Loucy (cell line): ENCODE data around the gene SDK2.

Experiments used
- H2AFZ ChIP-seq: fragments of 200-600 bp; sonication (generic); 2 replicates; pipeline ENCODE4 v1.6.0; 2016; ENCODE audit warnings: antibody characterized with exemption, mild to moderate bottlenecking, low read length, moderate library complexity
- H3F3A ChIP-seq: fragments of 200-600 bp; 2 replicates; pipeline ENCODE4 v1.6.0; 2016; ENCODE audit warnings: antibody characterized with exemption, low read depth, mild to moderate bottlenecking
- H3K27me3 ChIP-seq: fragments of 200-600 bp; sonication (generic); 2 replicates; pipeline ENCODE4 v1.6.1; 2014; ENCODE audit warnings: low read length, mild to moderate bottlenecking; ENCODE audit not compliant: insufficient read depth, poor library complexity, severe bottlenecking
- H3K36me3 ChIP-seq: fragments of 200-600 bp; sonication (generic); 2 replicates; pipeline ENCODE4 v1.6.1; 2016; ENCODE audit warnings: low read length; ENCODE audit not compliant: insufficient read depth
- H3K4me1 ChIP-seq: fragments of 200-600 bp; sonication (generic); 2 replicates; pipeline ENCODE4 v1.5.1; 2014; ENCODE audit warnings: low read length, mild to moderate bottlenecking; ENCODE audit not compliant: insufficient read depth, poor library complexity, severe bottlenecking
- H3K4me2 ChIP-seq: fragments of 200-600 bp; sonication (generic); 2 replicates; pipeline ENCODE4 v1.6.0; 2014; ENCODE audit warnings: antibody characterized with exemption, low read length, low read depth, mild to moderate bottlenecking; ENCODE audit not compliant: poor library complexity, severe bottlenecking
- H3K4me3 ChIP-seq: fragments of 200-600 bp; sonication (generic); 2 replicates; pipeline ENCODE4 v1.5.1; 2014; ENCODE audit warnings: low read length, mild to moderate bottlenecking, mixed read lengths; ENCODE audit not compliant: poor library complexity, severe bottlenecking
- H3K79me2 ChIP-seq: fragments of 200-600 bp; sonication (generic); 2 replicates; pipeline ENCODE4 v1.6.1; 2014; ENCODE audit warnings: low read length; ENCODE audit not compliant: insufficient read depth
- H3K9ac ChIP-seq: fragments of 200-600 bp; sonication (generic); 2 replicates; pipeline ENCODE4 v1.6.0; 2014; ENCODE audit warnings: mild to moderate bottlenecking, low read depth, low read length, moderate library complexity; ENCODE audit not compliant: poor library complexity, severe bottlenecking
- H3K9me2 ChIP-seq: fragments of 200-600 bp; sonication (generic); replicated peaks from 2 replicates; pipeline ENCODE4 v1.6.1; 2016; ENCODE audit warnings: low read depth, low read length, mixed read lengths
- H3K9me3 ChIP-seq: fragments of 200-600 bp; sonication (generic); 2 replicates; pipeline ENCODE4 v1.6.1; 2014; ENCODE audit warnings: mild to moderate bottlenecking, antibody characterized with exemption, low read length, low read depth; ENCODE audit not compliant: insufficient read depth
- H4K20me1 ChIP-seq: fragments of 200-600 bp; sonication (generic); 2 replicates; pipeline ENCODE4 v1.6.0; 2014; ENCODE audit warnings: antibody characterized with exemption, low read length, mild to moderate bottlenecking; ENCODE audit not compliant: insufficient read depth, poor library complexity, severe bottlenecking
- CTCF ChIP-seq: fragments of 200-600 bp; sonication (generic); conservative IDR thresholded peaks from 2 replicates; pipeline ENCODE4 v1.5.1; 2014; ENCODE audit warnings: mild to moderate bottlenecking, antibody characterized with exemption, low read length
- EZH2phosphoT487 ChIP-seq: fragments of 200-600 bp; IDR thresholded peaks from 2 replicates; pipeline ENCODE4 v1.6.1; 2018; ENCODE audit warnings: antibody characterized with exemption, mild to moderate bottlenecking, moderate library complexity, borderline replicate concordance

Gene SDK2

DNA sequence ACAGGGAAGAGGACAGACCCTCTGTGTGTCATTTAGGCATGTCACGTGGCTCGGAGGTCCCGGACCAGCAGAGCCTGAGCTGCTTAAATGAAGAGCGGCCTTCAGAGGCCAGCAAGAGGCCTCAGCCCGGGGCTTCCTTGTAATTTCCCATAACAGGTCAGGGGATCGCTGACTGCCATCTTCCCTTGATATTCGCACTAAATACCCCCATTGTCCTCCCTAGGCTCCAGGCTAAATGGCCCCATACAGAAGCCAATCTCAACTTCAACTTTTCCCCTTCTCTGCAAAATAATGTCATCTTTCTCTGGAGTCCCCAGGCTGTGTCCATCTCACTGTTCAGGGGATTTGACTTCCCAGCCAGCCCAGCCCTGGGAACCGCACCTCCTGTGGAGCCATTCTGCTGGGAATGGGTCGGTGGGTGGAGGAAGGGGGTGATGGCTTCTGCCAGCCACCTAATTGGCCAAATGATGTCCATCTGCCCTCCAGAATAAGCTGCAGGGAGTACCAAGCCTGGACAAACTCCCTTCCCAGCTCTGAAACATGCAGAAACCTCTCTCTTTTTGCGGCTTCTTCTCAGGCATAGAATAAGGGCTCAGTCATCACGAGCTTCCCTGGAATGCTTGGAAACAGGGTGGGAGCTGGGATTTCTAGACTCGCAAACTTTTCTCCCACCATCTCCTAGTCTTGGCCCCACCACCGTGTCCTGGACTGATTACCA is 129.9 kb downstream of the SDK2 start:
- Histone ChIP-seq H3K9ac (no peak overlapping the region), H3K27me3 (no peaks in the 10 kb centered on the region), H3K79me2 (peaks cover 5% of the 10 kb centered on the region; the same call in 1 of the 2 replicates), H4K20me1 (no peaks in the 10 kb centered on the region), H3K4me3 (no peak overlapping the region), H3K4me2 (no peak overlapping the region), H3K4me1 (no peaks in the 10 kb centered on the region), H3K9me2 (no peaks in the 10 kb centered on the region), H3K9me3 (no peaks in the 10 kb centered on the region), H2AFZ (no peak overlapping the region), H3K36me3 (no peaks in the 10 kb centered on the region), H3F3A (no peaks in the 10 kb centered on the region)
- TF ChIP-seq EZH2phosphoT487 (no peak), CTCF (no peak)

- Histone ChIP-seq H3K4me2 (no peak overlapping the region), H2AFZ (no peak overlapping the region), H3K4me3 (no peak overlapping the region), H3K9me3 (no peaks in the 10 kb centered on the region), H3K9ac (no peak overlapping the region), H3K4me1 (no peaks in the 10 kb centered on the region), H4K20me1 (no peaks in the 10 kb centered on the region), H3K9me2 (no peaks in the 10 kb centered on the region), H3K79me2 (peaks cover 5% of the 10 kb centered on the region; the same call in 1 of the 2 replicates), H3K36me3 (no peaks in the 10 kb centered on the region), H3K27me3 (no peaks in the 10 kb centered on the region), H3F3A (no peaks in the 10 kb centered on the region)
- TF ChIP-seq CTCF, result no peak
- TF ChIP-seq EZH2phosphoT487, result no peak
Observed at GRCh38 chr17:73513426-73513825, 130.8 kb downstream of the SDK2 start.

GRCh38 chr17:73511719-73512115 is 132.5 kb downstream of the SDK2 start:
- TF ChIP-seq EZH2phosphoT487, result no peak
- no peak overlapping the region for H2AFZ ChIP-seq

More at GRCh38 chr17:73511719-73512115, 132.5 kb downstream of the SDK2 start:
- Histone ChIP-seq H3K27me3 (no peaks in the 10 kb centered on the region), H3K9ac (no peak overlapping the region), H3K9me2 (no peaks in the 10 kb centered on the region), H3K4me2 (no peak overlapping the region), H3K79me2 (peaks cover 5% of the 10 kb centered on the region; the same call in 1 of the 2 replicates), H3K9me3 (no peaks in the 10 kb centered on the region), H4K20me1 (no peaks in the 10 kb centered on the region), H3K4me1 (peaks cover 14% of the 10 kb centered on the region), H3F3A (no peaks in the 10 kb centered on the region), H3K36me3 (peaks cover 5% of the 10 kb centered on the region; the same call in 1 of the 2 replicates), H3K4me3 (no peak overlapping the region)
